GM19193 (cell line): ENCODE data around the gene TTC39A.
A peak's percentile ranks its signal among the peaks of the same experiment; 100 is the strongest.

Experiments used
- POLR2A ChIP-seq: IDR thresholded peaks from 4 replicates; pipeline ENCODE4 v1.6.1; 2011; ENCODE audit not compliant: insufficient read depth, insufficient read length; ENCODE audit errors: extremely low read depth

TTC39A gene

DNA sequence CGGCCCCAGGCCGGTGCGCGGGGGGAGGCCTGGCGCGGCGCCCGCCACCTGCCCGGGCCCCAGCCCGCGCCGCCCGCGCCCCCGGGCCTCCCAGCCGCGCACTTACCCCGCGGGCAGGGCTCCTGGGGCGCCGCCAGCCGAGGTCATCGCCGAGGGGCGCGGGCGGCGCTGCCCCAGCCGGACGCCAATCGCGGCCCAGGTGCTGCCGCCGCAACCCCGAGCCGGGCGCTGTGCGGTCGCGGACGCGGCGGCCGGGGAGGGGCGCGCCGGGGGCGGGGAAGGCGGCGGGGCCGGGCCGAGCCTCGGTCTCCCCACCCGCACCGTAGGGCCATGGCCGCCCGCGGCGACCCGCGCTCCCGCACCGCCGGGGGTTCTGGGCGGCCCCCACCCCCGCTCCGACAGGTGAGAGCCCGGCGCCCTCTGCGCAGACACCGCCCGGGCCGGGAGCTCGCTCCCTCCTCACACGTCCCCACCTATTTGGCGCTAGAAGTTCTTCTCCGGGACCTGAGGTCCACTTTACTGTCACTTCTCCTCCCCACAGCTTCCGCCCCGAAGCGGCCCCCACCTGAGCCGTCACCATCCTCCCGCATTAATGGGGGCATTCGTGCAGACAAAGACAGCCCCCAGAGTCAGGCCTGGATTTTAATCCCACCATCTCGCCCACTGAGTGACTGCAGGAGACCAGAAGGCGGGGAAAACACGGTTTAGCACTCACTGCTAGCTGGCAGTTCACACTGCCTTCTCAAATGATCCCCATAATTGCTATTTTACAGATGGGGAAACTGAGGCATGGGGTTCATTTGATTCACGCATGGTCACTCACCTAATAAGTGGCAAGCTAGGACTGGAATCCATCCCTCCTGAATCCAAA lies at the start of gene TTC39A:
TTC39A (minus strand) TSS at position 232 of the 871 bp plus-strand sequence; CDS start at position 147, 85 bp downstream.
- TF ChIP-seq POLR2A = no peak

DNA sequence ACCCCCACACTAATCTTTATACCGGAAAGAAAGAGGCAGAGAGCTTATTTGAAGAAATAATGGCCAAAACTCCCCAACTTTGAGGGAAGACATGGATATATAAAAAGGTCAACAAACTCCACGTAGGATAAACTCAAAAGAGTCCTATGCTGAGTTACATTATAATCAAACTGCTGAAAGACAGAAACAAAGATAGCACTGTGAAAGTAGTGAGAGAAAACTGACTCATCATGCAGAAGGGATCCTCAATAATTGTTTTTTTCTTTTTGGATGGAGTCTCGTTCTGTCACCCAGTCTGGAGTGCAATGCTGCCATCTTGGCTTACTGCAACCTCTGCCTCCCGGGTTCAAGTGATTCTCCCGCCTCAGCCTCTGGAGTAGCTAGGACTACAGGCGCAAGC lies 48.5 kb upstream of the TTC39A start:
- TF ChIP-seq POLR2A = no peak

DNA sequence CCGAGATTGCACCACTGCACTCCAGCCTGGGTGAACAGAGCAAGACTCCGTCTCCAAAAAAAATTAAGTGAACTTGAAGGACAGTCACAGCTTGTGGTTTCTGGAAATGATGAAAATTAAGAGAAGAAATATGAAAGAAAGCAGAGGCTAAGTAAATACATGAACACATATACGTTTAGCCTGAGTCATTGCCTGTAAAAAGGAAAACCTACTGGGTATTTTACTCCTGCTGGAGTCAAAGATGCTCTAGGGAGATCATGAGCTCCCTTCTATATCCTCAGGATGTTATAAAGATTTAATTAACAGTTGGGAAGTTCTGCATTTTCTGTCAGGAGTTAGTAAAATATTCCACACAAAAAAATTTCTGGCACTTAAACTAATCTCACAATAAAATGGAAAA lies 43.5 kb upstream of the TTC39A start:
- no peak for TF ChIP-seq POLR2A

DNA sequence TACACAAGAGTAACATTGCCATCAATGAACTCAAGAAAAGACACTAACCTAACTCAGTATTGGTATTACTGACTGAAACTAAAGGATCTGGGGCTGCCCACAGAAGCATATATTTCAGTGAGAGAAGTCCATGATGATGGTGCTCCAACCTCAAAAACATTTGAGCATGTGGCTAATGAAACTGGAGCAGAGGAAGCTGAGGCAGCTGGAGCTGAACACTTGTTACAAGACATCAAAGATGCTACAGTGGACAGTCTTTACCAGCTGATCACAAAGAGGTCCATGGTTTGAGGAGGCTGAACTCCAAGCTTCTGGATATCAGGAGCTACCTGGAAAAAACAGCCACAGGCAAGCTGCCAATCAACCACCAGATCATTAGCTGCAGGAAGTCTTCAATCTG lies 42.2 kb upstream of the TTC39A start:
- no peak for TF ChIP-seq POLR2A

DNA sequence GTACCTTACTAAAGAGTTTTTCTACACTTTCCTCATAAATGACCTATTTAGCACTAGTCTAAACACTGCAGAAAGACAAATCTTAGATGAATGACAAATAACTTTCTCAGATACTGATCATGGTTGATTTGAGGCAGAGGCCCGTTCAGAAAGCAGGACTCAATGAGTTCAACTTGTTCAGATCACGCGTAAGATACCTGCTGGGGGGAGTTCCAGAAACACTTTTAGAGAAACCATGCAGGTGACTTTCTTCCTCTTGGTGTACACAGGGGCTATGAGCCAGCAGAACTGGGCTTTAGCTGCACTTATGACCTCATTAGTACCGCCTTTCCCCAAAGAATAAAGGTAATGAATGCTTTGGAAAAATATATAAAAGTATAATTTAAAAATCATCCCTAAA lies 38.8 kb upstream of the TTC39A start:
- TF ChIP-seq POLR2A = no peak

DNA sequence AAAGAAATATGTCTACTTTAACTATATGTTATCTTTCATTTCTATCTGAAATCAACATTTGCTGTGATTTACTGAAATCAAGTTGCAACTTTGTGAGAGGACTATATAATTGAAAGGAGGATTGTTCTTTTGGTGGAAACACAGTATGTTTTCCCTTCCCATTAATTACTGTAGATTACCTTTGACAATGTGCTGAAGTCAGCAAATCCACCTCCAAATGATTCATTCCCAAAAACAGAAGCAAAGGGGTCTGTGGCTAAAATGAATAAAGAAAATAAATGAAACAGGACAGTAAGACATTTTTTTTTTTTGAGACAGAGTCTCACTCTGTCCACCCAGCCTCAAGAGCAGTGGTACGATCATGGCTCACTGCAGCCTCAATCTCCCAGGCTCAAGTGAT lies 35.4 kb upstream of the TTC39A start:
- TF ChIP-seq POLR2A = no peak

DNA sequence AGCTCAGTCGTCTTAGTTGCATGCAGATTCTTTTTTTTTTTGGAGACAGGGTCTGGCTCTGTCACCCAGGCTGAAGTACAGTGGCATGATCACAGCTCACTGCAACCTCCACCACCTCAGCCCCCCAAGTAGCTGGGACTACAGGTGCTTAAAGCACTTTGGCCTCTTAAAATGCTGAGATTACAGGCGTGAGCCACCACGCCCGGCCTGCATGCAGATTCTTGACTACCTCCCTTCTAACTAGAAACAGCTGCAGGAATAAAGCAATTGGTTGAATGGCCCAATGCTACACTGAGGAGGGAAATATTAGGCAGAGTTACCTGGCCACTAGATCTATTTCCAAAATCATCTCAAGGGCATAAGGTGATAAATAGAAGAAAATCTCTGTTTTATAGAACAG lies 29.5 kb upstream of the TTC39A start:
- no peak for TF ChIP-seq POLR2A

DNA sequence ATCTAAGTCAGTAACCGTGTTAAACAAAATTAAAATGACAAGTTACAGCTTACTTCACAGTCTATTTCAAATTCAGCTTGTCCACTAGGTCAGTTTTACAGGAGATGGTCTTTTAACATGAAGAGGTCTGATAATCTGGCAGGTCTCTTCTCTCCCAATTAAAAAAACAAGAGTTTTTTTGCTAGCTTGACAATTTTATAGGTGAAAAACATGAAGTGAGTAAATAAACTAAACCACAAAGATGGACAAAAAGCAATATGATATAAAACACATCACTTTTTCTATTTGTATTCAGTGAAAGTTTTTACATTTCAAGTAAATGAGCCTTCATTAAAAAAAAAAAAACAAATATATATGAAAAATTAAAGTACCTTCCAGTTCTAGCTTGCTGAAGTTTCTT lies 25.0 kb upstream of the TTC39A start:
- TF ChIP-seq POLR2A = no peak

DNA sequence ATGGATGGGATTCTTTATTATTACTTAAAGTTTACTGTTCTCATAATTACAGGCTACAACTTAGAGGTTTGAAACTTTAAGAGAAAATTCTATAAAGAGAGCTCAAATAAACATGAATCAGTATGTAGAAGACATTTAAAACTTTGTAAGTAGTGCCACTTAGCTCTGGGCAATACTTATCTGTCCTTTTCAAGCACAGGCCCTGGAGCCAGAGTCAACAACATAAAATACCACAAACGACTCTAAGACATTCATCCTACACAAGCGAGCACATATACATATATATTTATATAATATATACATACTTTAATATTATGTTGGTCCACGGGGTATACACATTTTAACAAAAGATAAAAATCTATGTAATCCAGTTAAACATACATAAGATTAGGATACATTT lies 24.1 kb upstream of the TTC39A start:
- no peak for TF ChIP-seq POLR2A

DNA sequence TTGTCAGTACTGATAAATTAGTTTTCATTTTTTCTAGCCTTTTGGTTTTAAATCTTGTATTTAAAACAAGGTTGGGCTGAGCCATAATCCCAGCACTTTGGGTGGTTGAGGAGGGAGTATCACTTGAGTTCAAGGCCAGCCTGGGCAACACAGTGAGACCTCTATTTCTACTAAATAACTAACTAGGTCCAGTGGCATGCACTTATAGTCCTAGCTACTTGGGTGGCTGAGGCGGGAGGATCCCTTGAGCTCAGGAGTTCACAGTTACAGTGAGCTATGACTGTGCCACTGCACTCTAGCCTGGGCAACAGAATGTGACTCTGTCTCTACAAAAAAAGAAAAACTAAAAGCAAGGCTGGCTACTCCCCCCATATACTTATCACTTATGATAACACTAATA lies 21.5 kb upstream of the TTC39A start:
- TF ChIP-seq POLR2A = no peak

DNA sequence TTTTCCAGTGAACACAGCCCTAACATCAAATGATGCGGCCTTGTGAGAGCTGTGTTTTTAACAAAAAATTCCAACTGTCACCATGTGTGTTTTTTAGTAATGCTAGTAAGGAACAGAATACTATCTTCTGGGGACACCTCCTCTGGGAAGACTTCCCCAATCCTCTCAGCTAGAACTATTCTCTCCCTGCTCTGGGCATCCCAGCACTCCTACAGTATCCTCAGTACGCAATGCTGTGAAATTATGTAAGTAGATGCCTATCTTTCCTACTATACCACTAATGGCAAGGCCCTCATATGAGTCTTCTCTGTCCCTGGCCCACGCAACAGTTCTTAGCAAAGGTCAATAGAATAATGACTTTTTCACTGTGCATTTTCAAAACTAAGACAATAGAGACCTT lies 19.5 kb upstream of the TTC39A start:
- TF ChIP-seq POLR2A = no peak

DNA sequence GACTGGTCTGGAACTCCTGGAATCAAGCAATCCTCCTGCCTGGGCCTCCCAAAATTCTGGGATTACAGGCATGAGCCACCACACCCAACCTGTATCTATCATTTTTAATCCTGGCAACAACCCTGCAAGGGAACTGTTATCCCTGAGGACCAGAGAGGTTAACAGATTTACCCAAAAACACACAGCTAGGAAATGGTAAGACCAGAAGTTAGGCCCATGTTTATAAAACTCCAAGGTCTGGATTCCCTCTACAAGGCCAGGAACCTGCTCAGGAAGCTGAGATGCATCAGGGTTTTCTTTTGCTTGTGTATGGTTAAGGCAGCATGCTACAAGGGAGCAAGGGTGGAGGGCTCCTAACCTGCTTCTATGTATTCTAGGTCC lies 17.8 kb upstream of the TTC39A start:
- no peak for TF ChIP-seq POLR2A

DNA sequence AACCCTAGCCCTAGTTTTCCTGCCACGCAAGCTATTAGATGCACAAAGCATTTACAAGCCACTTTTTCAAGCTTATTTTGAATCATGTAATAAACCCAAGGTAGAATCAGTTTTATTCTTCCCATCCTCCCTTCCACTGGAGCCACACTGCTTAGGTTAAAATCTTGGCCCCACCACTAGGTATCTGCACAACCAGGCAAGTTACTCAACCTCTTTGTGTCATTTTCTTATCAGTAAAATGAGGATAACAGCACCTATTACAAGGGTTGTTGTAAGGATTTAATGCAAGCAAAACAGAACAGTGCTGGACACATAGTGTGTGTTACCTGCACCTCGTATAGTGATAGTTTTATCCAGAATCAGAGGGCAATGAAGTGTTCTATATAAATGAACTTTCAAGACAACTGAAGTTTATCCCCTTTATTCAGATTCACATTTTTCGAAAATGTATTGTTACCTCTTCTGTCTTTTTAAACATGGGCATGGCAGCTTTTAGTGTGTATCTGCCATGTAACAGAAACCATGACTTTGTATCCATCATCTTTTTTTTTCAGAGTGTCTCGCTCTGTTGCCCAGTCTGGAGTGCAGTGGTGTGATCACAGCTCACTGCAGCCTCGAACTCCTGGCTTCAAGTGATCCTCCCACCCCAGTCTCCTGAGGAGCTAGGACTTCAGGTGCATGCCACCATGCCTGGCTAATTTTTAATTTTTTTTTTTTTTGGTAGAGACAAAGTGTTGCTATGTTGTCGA lies 17.2 kb upstream of the TTC39A start:
- no peak for TF ChIP-seq POLR2A

DNA sequence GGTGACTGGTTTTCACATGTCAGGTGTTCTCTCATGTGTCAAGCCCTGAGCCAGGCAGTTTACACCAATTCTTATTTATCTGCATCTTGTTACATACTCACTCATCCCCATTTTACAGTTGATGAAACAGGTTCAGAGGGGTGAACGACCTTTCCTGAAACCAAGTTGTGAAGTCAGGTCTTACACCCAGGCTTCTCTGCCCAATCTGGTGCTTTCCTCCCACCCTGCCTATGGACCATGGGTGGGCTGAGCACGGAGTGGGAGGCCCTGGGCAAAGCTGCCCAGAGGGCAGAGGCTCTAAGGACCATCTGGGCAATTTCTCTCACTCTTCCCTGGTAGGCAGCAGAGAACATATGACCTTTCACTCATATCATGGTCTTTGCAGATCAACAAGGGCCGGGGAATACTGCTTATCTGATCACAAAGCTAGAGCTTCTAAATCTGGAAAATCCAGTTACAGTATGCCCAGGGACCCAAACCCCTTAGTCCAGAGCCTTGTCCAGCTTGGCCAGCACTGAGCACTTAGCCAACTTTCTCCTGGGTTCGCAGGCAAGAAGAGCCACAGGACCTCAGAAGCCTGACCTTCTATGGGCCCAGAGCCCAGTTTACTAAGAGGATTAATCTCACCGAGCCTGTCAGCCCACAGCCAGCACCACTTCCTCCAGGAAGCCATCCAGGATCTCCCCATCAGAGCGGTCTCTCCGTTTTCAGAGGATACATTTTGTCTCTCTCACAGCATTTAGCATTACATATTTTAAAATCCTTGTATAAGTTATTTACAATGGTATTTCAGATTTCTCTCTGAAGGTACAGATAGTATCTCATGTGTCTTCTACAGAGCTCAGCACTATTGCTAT lies 16.0 kb upstream of the TTC39A start:
- TF ChIP-seq POLR2A = peak; percentile 2

DNA sequence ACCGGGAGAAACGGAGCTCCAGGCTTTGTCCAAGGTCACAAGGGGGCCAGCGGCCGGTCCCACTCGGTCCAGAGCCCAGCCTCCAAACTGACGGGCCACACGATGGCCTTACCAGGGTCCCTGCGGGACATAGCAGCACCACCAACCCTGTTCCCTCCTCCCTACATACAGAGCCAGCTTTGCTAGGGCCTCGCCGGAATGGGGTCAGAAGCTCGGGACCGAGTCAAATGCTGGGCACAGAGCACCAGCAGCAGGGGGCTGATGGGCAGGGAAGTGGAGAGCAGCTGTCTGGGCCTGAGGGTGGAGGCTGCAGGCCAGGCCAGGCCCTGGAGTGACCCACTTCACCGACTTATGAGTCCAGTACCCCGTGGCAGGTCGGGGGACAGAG lies 14.9 kb upstream of the TTC39A start:
- no peak for TF ChIP-seq POLR2A
